Measurements from ENCODE around the gene B9D1.

Gene B9D1

DNA sequence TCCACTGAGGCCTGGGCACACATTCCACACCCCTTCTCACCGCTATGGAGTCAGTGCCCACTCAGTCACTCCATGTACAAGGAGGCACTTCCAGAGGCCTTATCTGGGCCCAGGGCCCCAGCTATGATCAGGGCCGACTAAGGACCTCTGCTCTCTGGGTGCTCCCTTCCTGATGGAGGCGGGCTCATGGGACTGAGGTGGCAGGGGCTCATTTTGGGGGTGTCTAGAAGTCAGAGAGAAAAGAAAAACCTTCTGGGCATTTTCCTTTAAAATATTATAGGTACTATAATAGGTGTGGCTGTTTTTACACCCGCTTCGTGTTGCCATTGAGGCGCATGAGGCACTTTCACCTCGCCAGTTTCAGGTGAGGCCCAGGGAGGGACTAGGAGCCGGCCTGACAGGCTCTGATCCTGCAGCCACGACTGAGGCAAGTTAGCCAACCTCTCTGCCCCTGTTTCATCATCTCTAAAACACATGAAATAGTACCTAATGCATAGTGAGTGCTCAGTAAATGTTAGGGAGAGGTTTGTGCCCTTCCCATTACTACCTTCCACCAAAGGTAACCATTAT, 14.4 kb downstream of the B9D1 start:
- H3K27me3 ChIP-seq (ENCODE audit: insufficient read depth, low read depth): no peaks in the 10 kb centered on the region
- TF ChIP-seq, protein P1, sequence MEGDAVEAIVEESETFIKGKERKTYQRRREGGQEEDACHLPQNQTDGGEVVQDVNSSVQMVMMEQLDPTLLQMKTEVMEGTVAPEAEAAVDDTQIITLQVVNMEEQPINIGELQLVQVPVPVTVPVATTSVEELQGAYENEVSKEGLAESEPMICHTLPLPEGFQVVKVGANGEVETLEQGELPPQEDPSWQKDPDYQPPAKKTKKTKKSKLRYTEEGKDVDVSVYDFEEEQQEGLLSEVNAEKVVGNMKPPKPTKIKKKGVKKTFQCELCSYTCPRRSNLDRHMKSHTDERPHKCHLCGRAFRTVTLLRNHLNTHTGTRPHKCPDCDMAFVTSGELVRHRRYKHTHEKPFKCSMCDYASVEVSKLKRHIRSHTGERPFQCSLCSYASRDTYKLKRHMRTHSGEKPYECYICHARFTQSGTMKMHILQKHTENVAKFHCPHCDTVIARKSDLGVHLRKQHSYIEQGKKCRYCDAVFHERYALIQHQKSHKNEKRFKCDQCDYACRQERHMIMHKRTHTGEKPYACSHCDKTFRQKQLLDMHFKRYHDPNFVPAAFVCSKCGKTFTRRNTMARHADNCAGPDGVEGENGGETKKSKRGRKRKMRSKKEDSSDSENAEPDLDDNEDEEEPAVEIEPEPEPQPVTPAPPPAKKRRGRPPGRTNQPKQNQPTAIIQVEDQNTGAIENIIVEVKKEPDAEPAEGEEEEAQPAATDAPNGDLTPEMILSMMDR (conservative IDR thresholded peaks at IDR 0.05; ENCODE audit: low read depth, low read length): no peak
- H3K4me2 ChIP-seq: no peak overlapping the region
- H3K4me3 ChIP-seq (IDR thresholded peaks at IDR 0.05; ENCODE audit: insufficient read depth, low read depth, low read length): no peak overlapping the region
- H4K20me1 ChIP-seq (ENCODE audit: insufficient read depth): no peaks in the 10 kb centered on the region
- H3K9ac ChIP-seq: no peak overlapping the region
- H3K27ac ChIP-seq: no peak overlapping the region
- no peaks in the 10 kb centered on the region for H3K79me2 ChIP-seq (ENCODE audit: insufficient read depth, low read depth)
- no peaks in the 10 kb centered on the region for H3K36me3 ChIP-seq (ENCODE audit: insufficient read depth)
- no peaks in the 10 kb centered on the region for H3K4me1 ChIP-seq (ENCODE audit: low read depth, poor library complexity, severe bottlenecking)
- no peak overlapping the region for H2AFZ ChIP-seq (ENCODE audit: low read depth)

DNA sequence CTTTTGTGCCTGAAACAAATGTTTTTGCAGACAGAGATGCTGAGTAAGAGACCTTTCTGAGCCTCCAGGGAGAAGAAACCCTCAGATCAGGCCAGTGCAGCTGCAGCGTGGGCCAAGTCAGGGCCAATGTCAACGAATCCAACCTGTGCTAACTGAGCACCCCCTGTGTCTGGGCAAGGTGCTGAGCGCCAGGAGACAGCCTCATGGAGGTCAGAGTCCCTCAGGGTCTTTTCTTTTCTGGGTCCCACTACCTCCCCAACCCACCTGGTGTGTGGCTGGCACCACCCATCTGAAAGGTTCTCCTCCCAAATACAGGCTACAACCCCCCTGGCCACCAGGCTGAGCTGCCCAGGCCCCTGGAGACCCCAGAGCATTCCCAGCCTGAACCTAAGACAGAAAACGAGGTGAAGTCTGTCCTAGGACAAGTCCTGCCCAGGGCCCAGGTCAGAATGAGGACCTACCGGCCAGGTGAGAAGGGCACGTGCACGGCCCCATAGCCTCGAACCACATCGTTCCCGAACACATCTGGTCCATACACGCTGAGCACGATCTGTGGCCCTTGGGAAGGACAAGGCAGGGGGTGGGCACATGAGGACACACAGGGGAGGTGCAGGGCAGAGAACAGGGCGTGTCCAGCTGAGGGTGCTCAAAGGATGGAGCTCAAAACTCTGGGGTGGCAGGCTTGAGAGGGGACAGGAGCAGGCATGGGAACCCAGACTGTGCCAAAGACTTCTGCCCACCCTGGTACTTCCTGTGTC, 15.0 kb downstream of the B9D1 start:
- Histone ChIP-seq H2AFZ (ENCODE audit: low read depth) (no peak overlapping the region), H3K27me3 (ENCODE audit: insufficient read depth, low read depth) (no peaks in the 10 kb centered on the region), H3K4me2 (no peak overlapping the region), H3K36me3 (ENCODE audit: insufficient read depth) (no peaks in the 10 kb centered on the region), H3K27ac (no peak overlapping the region), H3K9ac (no peak overlapping the region), H3K4me1 (ENCODE audit: low read depth, poor library complexity, severe bottlenecking) (no peaks in the 10 kb centered on the region), H3K79me2 (ENCODE audit: insufficient read depth, low read depth) (no peaks in the 10 kb centered on the region), H3K4me3 (IDR thresholded peaks at IDR 0.05; ENCODE audit: insufficient read depth, low read depth, low read length) (no peak overlapping the region), H4K20me1 (ENCODE audit: insufficient read depth) (no peaks in the 10 kb centered on the region)
- TF ChIP-seq, protein P1 (conservative IDR thresholded peaks at IDR 0.05; ENCODE audit: low read depth, low read length): no peak

DNA sequence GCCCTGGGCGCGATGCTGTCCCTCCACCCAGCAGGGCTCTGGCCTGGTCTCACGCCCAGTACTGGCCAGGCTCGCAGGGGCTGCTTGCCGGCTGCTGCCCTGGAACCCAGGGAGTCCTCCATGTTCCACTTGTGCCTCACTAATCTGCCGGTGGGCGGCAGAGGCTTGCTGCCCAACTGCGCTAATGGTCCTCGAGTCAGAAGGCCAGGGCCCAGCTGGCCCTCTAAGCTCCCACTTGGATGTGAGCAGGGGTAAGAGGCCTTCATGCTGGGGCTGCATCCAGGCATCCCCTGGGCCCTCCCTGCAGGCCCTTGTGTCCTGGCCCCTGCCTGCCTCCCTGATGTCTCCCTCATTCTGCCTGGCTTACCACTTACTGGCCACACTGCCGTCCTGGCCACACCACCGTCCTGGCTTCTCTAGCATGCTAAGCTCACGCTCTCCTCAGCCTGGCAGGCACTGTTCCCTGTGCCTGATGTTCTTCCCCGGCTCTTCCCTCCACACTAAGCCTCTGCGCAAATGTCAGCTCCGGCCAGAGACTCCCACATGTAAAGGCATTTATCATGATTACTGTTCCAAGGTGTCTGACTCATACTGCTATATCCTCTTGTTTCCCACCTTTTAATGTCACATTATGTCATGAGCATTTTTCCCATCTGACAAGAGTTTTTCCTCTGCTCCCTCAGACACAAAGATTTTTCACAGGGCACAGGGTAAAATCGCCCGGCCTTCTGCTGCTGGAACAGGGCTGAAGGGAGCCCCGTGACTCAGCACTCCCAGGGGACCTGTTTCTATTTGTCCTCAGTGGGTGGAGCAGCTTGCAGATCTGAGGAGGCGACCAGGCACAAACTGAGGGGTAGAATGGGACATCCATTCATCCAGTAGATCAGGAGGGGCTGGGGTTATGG, 15.9 kb downstream of the B9D1 start:
- no peaks in the 10 kb centered on the region for H4K20me1 ChIP-seq (ENCODE audit: insufficient read depth)
- no peaks in the 10 kb centered on the region for H3K36me3 ChIP-seq (ENCODE audit: insufficient read depth)
- H3K9ac ChIP-seq: no peak overlapping the region
- no peak overlapping the region for H3K27ac ChIP-seq
- H3K4me2 ChIP-seq: no peak overlapping the region
- no peaks in the 10 kb centered on the region for H3K4me1 ChIP-seq (ENCODE audit: low read depth, poor library complexity, severe bottlenecking)
- H2AFZ ChIP-seq (ENCODE audit: low read depth): no peak overlapping the region
- H3K79me2 ChIP-seq (ENCODE audit: insufficient read depth, low read depth): no peaks in the 10 kb centered on the region
- H3K27me3 ChIP-seq (ENCODE audit: insufficient read depth, low read depth): no peaks in the 10 kb centered on the region
- H3K4me3 ChIP-seq (IDR thresholded peaks at IDR 0.05; ENCODE audit: insufficient read depth, low read depth, low read length): no peak overlapping the region
- TF ChIP-seq, protein P1 (conservative IDR thresholded peaks at IDR 0.05; ENCODE audit: low read depth, low read length): no peak

DNA sequence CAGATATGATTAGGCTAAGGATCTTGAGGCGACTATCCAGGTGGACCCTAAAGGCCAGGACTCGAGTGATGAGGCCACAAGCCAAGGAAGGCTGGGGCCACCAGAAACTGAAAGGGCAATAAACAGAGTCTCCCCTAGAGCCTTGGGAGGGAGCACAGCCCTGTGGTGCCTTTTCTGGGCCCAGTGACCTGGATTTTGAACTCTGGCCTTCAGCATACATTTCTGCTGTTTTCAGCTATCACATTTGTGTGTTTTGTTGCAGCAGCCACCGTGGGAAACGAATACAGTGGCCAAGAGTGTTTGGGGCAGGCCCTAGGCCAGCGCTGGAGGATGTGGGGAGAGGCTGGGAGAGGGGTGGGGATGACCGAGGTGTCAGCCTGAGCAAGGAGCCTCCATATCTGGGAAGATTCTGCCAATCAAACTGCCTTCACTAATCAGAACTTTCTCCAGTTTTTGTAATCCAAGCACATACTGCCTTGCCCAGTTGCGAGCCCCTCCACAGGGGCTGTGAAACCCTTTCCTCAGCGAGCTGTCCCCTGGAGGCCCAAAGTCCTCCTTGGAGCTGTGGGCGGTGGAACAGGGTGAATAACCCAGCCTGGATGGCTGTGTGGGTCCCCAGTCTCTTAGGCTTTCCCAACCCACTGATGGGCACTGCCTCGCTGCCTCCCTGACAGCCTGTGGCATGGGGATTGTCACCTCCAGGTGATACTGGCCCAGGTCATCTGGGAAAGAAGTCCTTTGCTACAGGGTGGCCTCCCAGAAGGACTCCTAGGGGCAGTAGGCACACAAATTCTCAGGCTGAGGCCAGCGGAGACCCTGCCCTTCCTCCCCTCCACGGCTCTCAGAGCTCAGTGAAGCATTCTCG, 16.8 kb downstream of the B9D1 start:
- Histone ChIP-seq H2AFZ (ENCODE audit: low read depth) (no peak overlapping the region), H3K4me3 (IDR thresholded peaks at IDR 0.05; ENCODE audit: insufficient read depth, low read depth, low read length) (no peak overlapping the region), H3K36me3 (ENCODE audit: insufficient read depth) (no peaks in the 10 kb centered on the region), H4K20me1 (ENCODE audit: insufficient read depth) (no peaks in the 10 kb centered on the region), H3K4me2 (no peak overlapping the region), H3K79me2 (ENCODE audit: insufficient read depth, low read depth) (no peaks in the 10 kb centered on the region), H3K4me1 (ENCODE audit: low read depth, poor library complexity, severe bottlenecking) (no peaks in the 10 kb centered on the region), H3K9ac (no peak overlapping the region), H3K27ac (no peak overlapping the region), H3K27me3 (ENCODE audit: insufficient read depth, low read depth) (no peaks in the 10 kb centered on the region)
- TF ChIP-seq, protein P1 (conservative IDR thresholded peaks at IDR 0.05; ENCODE audit: low read depth, low read length): no peak

Data from KMS-11 (cell line).